Smooth muscle cell of the coronary artery (primary cell): ENCODE measurements around the gene CCDC59. TPM values are rescaled to one million over a fixed set of nuclear protein-coding genes. Genes with fewer than 3 reads are reported as not detected.

Experiments
- total RNA-seq: library from RNA; depleted of rRNA; stranded (reverse); fragments of >200 nt; gene quantifications from 2 replicates; pipeline ENCODE4 v1.2.3, GENCODE V29; 2014; ENCODE audit warnings: low replicate concordance

Gene CCDC59, protein sequence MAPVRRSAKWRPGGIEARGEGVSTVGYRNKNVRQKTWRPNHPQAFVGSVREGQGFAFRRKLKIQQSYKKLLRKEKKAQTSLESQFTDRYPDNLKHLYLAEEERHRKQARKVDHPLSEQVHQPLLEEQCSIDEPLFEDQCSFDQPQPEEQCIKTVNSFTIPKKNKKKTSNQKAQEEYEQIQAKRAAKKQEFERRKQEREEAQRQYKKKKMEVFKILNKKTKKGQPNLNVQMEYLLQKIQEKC
- total RNA-seq = 45.6 and 48.1 TPM in 2 replicates

DNA sequence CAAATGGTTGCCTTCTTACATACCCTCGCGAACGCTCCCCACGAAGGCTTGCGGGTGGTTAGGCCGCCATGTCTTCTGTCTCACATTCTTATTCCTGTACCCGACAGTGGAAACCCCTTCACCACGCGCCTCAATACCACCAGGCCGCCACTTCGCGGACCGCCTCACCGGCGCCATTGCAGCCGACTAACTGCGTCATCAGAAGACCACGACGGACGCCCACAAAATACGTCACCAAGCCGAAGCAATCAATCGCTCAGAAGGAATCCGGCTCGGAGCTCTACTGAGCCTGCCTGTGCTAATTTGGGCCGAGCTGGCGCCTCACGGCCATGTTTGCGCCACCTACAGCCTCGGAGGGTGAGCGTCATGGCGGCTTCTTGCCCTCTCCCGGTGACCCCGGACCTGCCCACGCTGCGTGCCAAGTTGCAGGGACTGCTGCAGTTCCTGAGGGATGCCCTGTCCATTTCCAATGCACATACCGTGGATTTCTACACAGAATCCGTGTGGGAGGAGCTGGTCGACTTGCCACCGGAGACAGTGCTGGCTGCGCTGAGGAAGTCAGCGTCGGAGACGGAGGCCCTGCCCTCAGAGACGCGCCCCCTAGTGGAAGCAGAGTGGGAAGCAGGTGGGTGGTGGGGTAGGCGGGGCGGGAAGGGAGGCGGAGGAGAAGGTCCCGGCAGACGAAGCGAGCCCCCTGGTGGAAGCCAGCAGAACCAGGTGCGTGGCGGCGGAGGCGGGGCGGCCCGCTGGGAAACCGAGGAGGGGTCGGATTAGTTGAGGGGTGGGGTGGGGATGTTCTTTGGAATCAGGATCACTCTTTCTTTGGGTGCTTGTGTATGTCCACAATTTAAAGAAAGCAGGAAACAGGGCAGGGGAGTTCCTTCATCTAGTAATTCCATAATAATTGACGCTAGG, at the start of gene CCDC59, which contains the start of gene METTL25:
Gene CCDC59, minus strand, starts transcription at position 188 of the 915 bp plus-strand sequence. Its CDS starts 11 bp downstream, at position 177.
Gene METTL25, plus strand, starts transcription at position 330 of the 915 bp plus-strand sequence. Its CDS starts 37 bp downstream, at position 367.

Other genes with a start within 250 kb of the CCDC59 start
- 5.6 and 6.0 TPM in 2 replicates for gene METTL25, start 142 bp upstream of the CCDC59 start, total RNA-seq